ENCODE measurements around the gene SLC22A7.

Gene SLC22A7

GRCh38 chr6:43304882-43305281 is 6.8 kb downstream of the SLC22A7 start:
- Mint-ChIP-seq H3K4me1 (ENCODE audit: low read depth in 2 of 2) (peaks cover 6 to 7% of the 10 kb centered on the region in 2 donors), H3K27me3 (peaks cover 14 to 39% of the 10 kb centered on the region in 2 donors), H3K36me3 (ENCODE audit: insufficient read depth) (no peaks in the 10 kb centered on the region), H3K27ac (no peak overlapping the region), H3K4me3 (no peak overlapping the region), H3K9me3 (no peaks in the 10 kb centered on the region)
- ATAC-seq (replicated peaks), result no peak
- DNase-seq, result no peak

DNA sequence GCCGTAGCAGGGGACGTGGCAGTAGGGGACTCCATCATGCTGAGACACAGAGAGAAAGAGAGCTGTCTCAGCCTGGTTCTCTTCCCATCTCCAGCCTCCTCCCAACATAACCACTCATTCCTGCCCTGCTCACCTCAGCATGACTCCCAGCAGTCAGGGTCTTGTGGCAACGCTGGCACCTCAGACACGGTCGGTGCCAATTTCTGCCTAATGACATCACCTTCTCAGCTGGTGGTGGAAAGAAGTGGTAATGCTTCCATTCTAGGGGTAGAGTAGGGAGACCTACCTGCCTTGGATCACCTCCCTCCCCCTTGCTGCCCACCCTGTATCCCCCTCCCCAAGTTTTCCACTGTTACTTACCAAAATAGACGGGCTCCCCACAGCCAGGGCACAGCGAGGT is 8.0 kb downstream of the SLC22A7 start:
- H3K9me3 Mint-ChIP-seq, result no peaks in the 10 kb centered on the region
- H3K4me3 Mint-ChIP-seq, result no peak overlapping the region
- ATAC-seq (replicated peaks) (no peak), DNase-seq (no peak)
- peaks cover 8 to 30% of the 10 kb centered on the region in 2 donors for H3K27me3 Mint-ChIP-seq
- peak overlapping the region in 1 of 2 donors; percentile 39 for H3K27ac Mint-ChIP-seq
- H3K36me3 Mint-ChIP-seq (ENCODE audit: insufficient read depth), result no peaks in the 10 kb centered on the region
- H3K4me1 Mint-ChIP-seq (ENCODE audit: low read depth in 2 of 2), result peaks cover 6 to 7% of the 10 kb centered on the region in 2 donors

- no peak for ATAC-seq (replicated peaks)
- H3K9me3 Mint-ChIP-seq, result no peaks in the 10 kb centered on the region
- H3K36me3 Mint-ChIP-seq (ENCODE audit: insufficient read depth), result no peaks in the 10 kb centered on the region
- peaks cover 5 to 20% of the 10 kb centered on the region in 2 donors for H3K27me3 Mint-ChIP-seq
- no peak overlapping the region for H3K27ac Mint-ChIP-seq
- peaks cover 6 to 7% of the 10 kb centered on the region in 2 donors for H3K4me1 Mint-ChIP-seq (ENCODE audit: low read depth in 2 of 2)
- peak overlapping the region; percentile 4 to 57 for H3K4me3 Mint-ChIP-seq
- no peak for DNase-seq
Measured at GRCh38 chr6:43307451-43308100, 9.5 kb downstream of the SLC22A7 start.

- peak; percentile 14 to 26 (median 25) for DNase-seq
- no peaks in the 10 kb centered on the region for H3K9me3 Mint-ChIP-seq
- peak within 1 kb of the TSS; percentile 74 for H3K4me3 Mint-ChIP-seq
- peak within 1 kb of the TSS in 1 of 2 donors; percentile 87 for H3K27ac Mint-ChIP-seq
- peaks cover 5 to 17% of the 10 kb centered on the region in 2 donors for H3K27me3 Mint-ChIP-seq
- ATAC-seq (replicated peaks), result peak; percentile 85
- peaks cover 6 to 7% of the 10 kb centered on the region in 2 donors for H3K4me1 Mint-ChIP-seq (ENCODE audit: low read depth in 2 of 2)
- H3K36me3 Mint-ChIP-seq (ENCODE audit: insufficient read depth), result no peaks in the 10 kb centered on the region
Measured at GRCh38 chr6:43308101-43308989, 10.3 kb downstream of the SLC22A7 start, which contains the start of gene CRIP3. Gene CRIP3, minus strand, starts transcription at chr6:43308826. Its CDS starts 34 bp downstream, at chr6:43308792.

DNA sequence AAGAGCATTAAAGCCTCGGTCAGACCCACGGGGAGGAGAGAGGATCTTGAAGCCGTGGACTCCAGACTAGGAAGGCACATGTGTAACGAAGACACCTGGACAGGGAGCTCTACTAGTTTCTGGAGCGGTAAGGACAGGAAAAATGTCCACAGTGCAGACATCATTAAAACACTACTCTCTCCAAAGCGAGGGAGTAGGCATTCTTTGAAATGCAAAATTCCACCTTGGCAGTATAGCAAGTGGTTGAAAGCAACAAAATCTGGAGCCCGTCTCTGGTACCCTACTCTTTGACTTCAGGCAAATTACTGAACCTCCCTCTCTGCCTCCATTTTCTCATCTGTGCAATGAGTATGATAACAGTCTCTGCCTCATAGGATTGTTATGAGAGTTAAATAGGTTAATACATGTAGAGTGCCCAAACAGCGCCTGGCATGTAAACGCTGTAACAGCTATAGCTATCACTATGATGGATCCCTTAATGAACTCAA is 11.0 kb downstream of the SLC22A7 start:
- peaks cover 5 to 17% of the 10 kb centered on the region in 2 donors for H3K27me3 Mint-ChIP-seq
- peak overlapping the region in 1 of 2 donors; percentile 87 for H3K27ac Mint-ChIP-seq
- DNase-seq (no peak), ATAC-seq (replicated peaks) (no peak)
- H3K36me3 Mint-ChIP-seq (ENCODE audit: insufficient read depth), result no peaks in the 10 kb centered on the region
- no peaks in the 10 kb centered on the region for H3K9me3 Mint-ChIP-seq
- peak overlapping the region; percentile 74 for H3K4me3 Mint-ChIP-seq
- peaks cover 6 to 7% of the 10 kb centered on the region in 2 donors for H3K4me1 Mint-ChIP-seq (ENCODE audit: low read depth in 2 of 2)

- DNase-seq (no peak), ATAC-seq (replicated peaks) (no peak)
- no peak overlapping the region for H3K27ac Mint-ChIP-seq
- peaks cover 5 to 17% of the 10 kb centered on the region in 2 donors for H3K27me3 Mint-ChIP-seq
- H3K9me3 Mint-ChIP-seq, result no peaks in the 10 kb centered on the region
- H3K4me3 Mint-ChIP-seq, result no peak overlapping the region
- H3K36me3 Mint-ChIP-seq (ENCODE audit: insufficient read depth), result no peaks in the 10 kb centered on the region
- peaks cover 6 to 7% of the 10 kb centered on the region in 2 donors for H3K4me1 Mint-ChIP-seq (ENCODE audit: low read depth in 2 of 2)
Measured at GRCh38 chr6:43310134-43310533, 12.1 kb downstream of the SLC22A7 start.

GRCh38 chr6:43310624-43311023 is 12.6 kb downstream of the SLC22A7 start:
- DNase-seq (no peak), ATAC-seq (replicated peaks) (no peak)
- H3K27me3 Mint-ChIP-seq, result peaks cover 5 to 17% of the 10 kb centered on the region in 2 donors
- no peak overlapping the region for H3K27ac Mint-ChIP-seq
- no peak overlapping the region for H3K4me3 Mint-ChIP-seq
- peaks cover 7 to 9% of the 10 kb centered on the region in 2 donors for H3K4me1 Mint-ChIP-seq (ENCODE audit: low read depth in 2 of 2)
- no peaks in the 10 kb centered on the region for H3K9me3 Mint-ChIP-seq
- no peaks in the 10 kb centered on the region for H3K36me3 Mint-ChIP-seq (ENCODE audit: insufficient read depth)

GRCh38 chr6:43311666-43312065 is 13.6 kb downstream of the SLC22A7 start:
- Mint-ChIP-seq H3K36me3 (ENCODE audit: insufficient read depth) (no peaks in the 10 kb centered on the region), H3K4me1 (ENCODE audit: low read depth in 2 of 2) (peaks cover 7 to 9% of the 10 kb centered on the region in 2 donors), H3K9me3 (no peaks in the 10 kb centered on the region), H3K27me3 (peaks cover 5 to 12% of the 10 kb centered on the region in 2 donors), H3K4me3 (no peak overlapping the region), H3K27ac (no peak overlapping the region)
- no peak for ATAC-seq (replicated peaks)
- no peak for DNase-seq

GRCh38 chr6:43313813-43314212 is 15.8 kb downstream of the SLC22A7 start:
- Mint-ChIP-seq H3K4me3 (no peak overlapping the region), H3K27ac (no peak overlapping the region), H3K27me3 (peaks cover 0 to 8% of the 10 kb centered on the region in 2 donors), H3K36me3 (ENCODE audit: insufficient read depth) (no peaks in the 10 kb centered on the region), H3K4me1 (ENCODE audit: low read depth in 2 of 2) (peaks cover under 1 to 3% of the 10 kb centered on the region in 2 donors), H3K9me3 (no peaks in the 10 kb centered on the region)
- DNase-seq, result no peak
- no peak for ATAC-seq (replicated peaks)

- Mint-ChIP-seq H3K36me3 (ENCODE audit: insufficient read depth) (no peaks in the 10 kb centered on the region), H3K4me3 (no peak overlapping the region), H3K27me3 (no peaks in the 10 kb centered on the region), H3K27ac (peak overlapping the region in 1 of 2 donors; percentile 35), H3K4me1 (ENCODE audit: low read depth in 2 of 2) (peaks cover 0 to 2% of the 10 kb centered on the region in 2 donors), H3K9me3 (no peaks in the 10 kb centered on the region)
- DNase-seq (no peak), ATAC-seq (replicated peaks) (no peak)
Measured at GRCh38 chr6:43318011-43318410, 20.0 kb downstream of the SLC22A7 start.

DNA sequence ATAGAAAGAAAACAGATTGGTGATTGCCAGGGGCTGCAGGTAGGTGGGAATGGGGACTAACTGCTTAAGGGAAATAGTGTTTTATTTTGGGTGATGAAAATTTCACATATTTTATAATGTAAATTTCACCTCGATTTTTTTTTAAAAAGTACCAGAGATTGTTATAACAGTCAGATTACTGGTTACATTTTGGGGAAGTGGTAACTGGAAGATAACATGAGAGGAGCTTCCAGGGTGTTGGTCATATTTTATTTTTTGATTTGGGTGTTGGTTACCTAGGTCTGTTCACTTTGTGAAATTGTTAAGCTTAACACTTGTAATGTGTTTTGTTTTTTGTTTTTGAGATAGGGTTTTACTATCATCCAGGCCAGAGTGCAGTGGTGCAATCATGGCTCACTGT is 27.8 kb downstream of the SLC22A7 start:
- no peaks in the 10 kb centered on the region for H3K4me1 Mint-ChIP-seq (ENCODE audit: low read depth in 2 of 2)
- no peaks in the 10 kb centered on the region for H3K27me3 Mint-ChIP-seq
- H3K4me3 Mint-ChIP-seq, result no peak overlapping the region
- H3K9me3 Mint-ChIP-seq, result no peaks in the 10 kb centered on the region
- DNase-seq, result no peak
- ATAC-seq (replicated peaks), result no peak
- H3K36me3 Mint-ChIP-seq (ENCODE audit: insufficient read depth), result peaks cover 3% of the 10 kb centered on the region
- no peak overlapping the region for H3K27ac Mint-ChIP-seq

DNA sequence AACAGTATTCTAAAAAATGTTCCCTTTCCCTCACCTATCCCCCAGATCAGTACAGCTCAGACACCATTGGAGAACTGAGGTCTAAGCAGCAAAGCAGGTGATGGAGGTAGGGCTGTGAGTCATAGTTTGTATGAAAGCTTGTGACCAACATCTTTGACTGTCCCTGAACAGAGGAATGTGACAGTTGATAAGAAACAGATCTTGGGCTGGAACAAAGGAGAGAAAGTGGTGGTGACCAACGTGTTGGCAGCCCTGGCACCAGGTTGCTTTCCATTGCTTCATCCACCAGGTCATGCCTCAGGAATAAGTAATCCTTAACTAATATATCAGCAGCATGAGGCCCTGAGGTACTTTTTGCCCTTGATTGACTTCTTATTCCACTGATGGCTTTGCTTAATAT is 30.5 kb downstream of the SLC22A7 start:
- no peak overlapping the region for H3K4me3 Mint-ChIP-seq
- no peaks in the 10 kb centered on the region for H3K27me3 Mint-ChIP-seq
- no peak overlapping the region for H3K27ac Mint-ChIP-seq
- H3K36me3 Mint-ChIP-seq (ENCODE audit: insufficient read depth), result peaks cover 3% of the 10 kb centered on the region
- ATAC-seq (replicated peaks) (no peak), DNase-seq (no peak)
- H3K9me3 Mint-ChIP-seq, result no peaks in the 10 kb centered on the region
- peaks cover 2 to 5% of the 10 kb centered on the region in 2 donors for H3K4me1 Mint-ChIP-seq (ENCODE audit: low read depth in 2 of 2)

DNA sequence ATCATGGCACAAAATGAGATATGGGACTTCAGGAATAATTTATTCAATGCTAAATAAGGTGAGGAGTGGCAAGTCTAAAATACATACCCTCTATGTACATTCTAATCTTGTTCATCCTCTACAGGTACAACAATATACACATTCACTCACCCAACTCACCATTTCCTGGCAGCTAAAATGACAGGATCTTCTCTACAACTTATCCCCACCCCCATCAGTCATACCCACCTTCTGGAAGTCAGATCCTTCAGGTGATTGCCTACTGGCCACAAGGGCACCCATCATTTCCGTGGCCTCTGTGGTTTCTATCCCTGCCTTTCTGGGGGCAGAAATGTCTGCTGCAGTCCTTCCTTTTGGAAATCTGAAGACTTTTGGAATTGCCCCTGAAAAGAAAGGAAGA is 33.4 kb downstream of the SLC22A7 start:
- H3K4me3 Mint-ChIP-seq, result no peak overlapping the region
- no peak overlapping the region for H3K27ac Mint-ChIP-seq
- ATAC-seq (replicated peaks) (no peak), DNase-seq (no peak)
- H3K27me3 Mint-ChIP-seq, result no peaks in the 10 kb centered on the region
- H3K36me3 Mint-ChIP-seq (ENCODE audit: insufficient read depth), result peaks cover 6% of the 10 kb centered on the region
- no peaks in the 10 kb centered on the region for H3K9me3 Mint-ChIP-seq
- peaks cover 2 to 5% of the 10 kb centered on the region in 2 donors for H3K4me1 Mint-ChIP-seq (ENCODE audit: low read depth in 2 of 2)

Measured in effector memory CD8-positive, alpha-beta T cell (primary cell).